WTC11 (cell line): ENCODE results near the gene LRSAM1. TPM values are rescaled to one million over a fixed set of nuclear protein-coding genes. Genes with fewer than 3 reads are reported as not detected.
A peak's percentile ranks its signal among the peaks of the same experiment; 100 is the strongest.

Source experiments
- ATAC-seq: fragments of 200-7000 bp; cut with Tn5 transposase; 2 replicates; pipeline ENCODE4 v1.10.0; 2021; ENCODE audit warnings: mild to moderate bottlenecking, moderate library complexity
- CTCF ChIA-PET: fragments of 300-600 bp; sonication (Branson Sonifier 250); formaldehyde crosslinking; loops from one replicate; lab custom pipeline; 2021; ENCODE audit warnings: antibody characterized with exemption; lab: Charles Lee
- POLR2A ChIA-PET: fragments of 350-600 bp; sonication (Branson Sonifier 250); formaldehyde crosslinking; loops from one replicate; lab custom pipeline; 2021; ENCODE audit warnings: antibody characterized with exemption; lab: Charles Lee
- DNase-seq: peaks from one replicate; pipeline ENCODE4 v3.0.0; 2021; ENCODE audit warnings: low spot score
- H3K27ac Mint-ChIP-seq: 2 replicates; pipeline ENCODE4 v1.8.0; 2021; ENCODE audit warnings: mixed read lengths
- H3K27me3 Mint-ChIP-seq: 2 replicates; pipeline ENCODE4 v1.8.0; 2021; ENCODE audit warnings: low read depth, mild to moderate bottlenecking, moderate library complexity, mixed read lengths
- H3K36me3 Mint-ChIP-seq: 2 replicates; pipeline ENCODE4 v1.8.0; 2021; ENCODE audit warnings: mixed read lengths
- H3K4me1 Mint-ChIP-seq: 2 replicates; pipeline ENCODE4 v1.8.0; 2022; ENCODE audit warnings: mixed read lengths
- H3K4me3 Mint-ChIP-seq: 2 replicates; pipeline ENCODE4 v1.8.0; 2021; ENCODE audit warnings: mild to moderate bottlenecking, moderate library complexity, mixed read lengths
- H3K9me3 Mint-ChIP-seq: 2 replicates; pipeline ENCODE4 v1.8.0; 2021; ENCODE audit warnings: mixed read lengths
- ELF4 ChIP-seq: sonication (generic); formaldehyde crosslinking; IDR thresholded peaks from 2 replicates; pipeline ENCODE4 v1.8.1; 2022; ENCODE audit warnings: low read depth, mild to moderate bottlenecking, moderate library complexity, missing genetic modification reagents
- FOXJ3 ChIP-seq: sonication (generic); formaldehyde crosslinking; IDR thresholded peaks from 2 replicates; pipeline ENCODE4 v1.9.0; 2021; ENCODE audit warnings: missing genetic modification reagents, mild to moderate bottlenecking, borderline replicate concordance
- FOXP1 ChIP-seq: sonication (generic); formaldehyde crosslinking; IDR thresholded peaks from 2 replicates; pipeline ENCODE4 v1.8.0; 2022; ENCODE audit warnings: missing genetic modification reagents, mild to moderate bottlenecking, moderate library complexity, borderline replicate concordance
- GABPB1 ChIP-seq: sonication (generic); formaldehyde crosslinking; IDR thresholded peaks from 2 replicates; pipeline ENCODE4 v1.8.1; 2023; ENCODE audit warnings: mild to moderate bottlenecking, missing genetic modification reagents
- MLX ChIP-seq: sonication (generic); formaldehyde crosslinking; IDR thresholded peaks from 2 replicates; pipeline ENCODE4 v1.8.1; 2023; ENCODE audit warnings: mild to moderate bottlenecking, missing genetic modification reagents, moderate library complexity
- NR2C2 ChIP-seq: sonication (generic); formaldehyde crosslinking; IDR thresholded peaks from 2 replicates; pipeline ENCODE4 v1.8.0; 2022; ENCODE audit warnings: mild to moderate bottlenecking, missing genetic modification reagents
- PRRX2 ChIP-seq: fragments of 250-450 bp; sonication (Bioruptor Pico); IDR thresholded peaks from 2 replicates; pipeline ENCODE4 v1.8.0; 2021; ENCODE audit warnings: mild to moderate bottlenecking
- SOX15 ChIP-seq: fragments of 250-450 bp; sonication (Bioruptor Pico); IDR thresholded peaks from 2 replicates; pipeline ENCODE4 v1.9.0; 2021; ENCODE audit warnings: mild to moderate bottlenecking
- TEAD1 ChIP-seq: sonication (generic); formaldehyde crosslinking; IDR thresholded peaks from 2 replicates; pipeline ENCODE4 v1.8.0; 2022; ENCODE audit warnings: mild to moderate bottlenecking, missing genetic modification reagents
- ZNF138 ChIP-seq: sonication (generic); formaldehyde crosslinking; conservative IDR thresholded peaks from 2 replicates; pipeline ENCODE4 v1.8.1; 2022; ENCODE audit warnings: mild to moderate bottlenecking, moderate library complexity, missing genetic modification reagents
- ZNF281 ChIP-seq: sonication (generic); formaldehyde crosslinking; IDR thresholded peaks from 2 replicates; pipeline ENCODE4 v1.8.0; 2023; ENCODE audit warnings: mild to moderate bottlenecking, missing genetic modification reagents
- ZNF416 ChIP-seq: fragments of 250-450 bp; sonication (Bioruptor Pico); IDR thresholded peaks from 2 replicates; pipeline ENCODE4 v1.9.0; 2021; ENCODE audit warnings: mild to moderate bottlenecking, inconsistent platforms
- ZNF423 ChIP-seq: fragments of 250-450 bp; sonication (Bioruptor Pico); IDR thresholded peaks from 2 replicates; pipeline ENCODE4 v2.1.2; 2022; ENCODE audit warnings: mild to moderate bottlenecking, moderate library complexity
- ZNF512 ChIP-seq: sonication (generic); formaldehyde crosslinking; IDR thresholded peaks from 2 replicates; pipeline ENCODE4 v1.8.1; 2022; ENCODE audit warnings: missing genetic modification reagents, borderline replicate concordance
- ZNF671 ChIP-seq: fragments of 250-450 bp; sonication (Bioruptor Pico); IDR thresholded peaks from 2 replicates; pipeline ENCODE4 v1.8.0; 2021; ENCODE audit warnings: mild to moderate bottlenecking
- total RNA-seq: library from RNA; stranded (reverse); gene quantifications from 3 replicates; pipeline ENCODE4 v1.2.3, GENCODE V29; 2021

The LRSAM1 gene
- total RNA-seq, 1 experiment from 2014 or later, result 32.4 TPM

DNA sequence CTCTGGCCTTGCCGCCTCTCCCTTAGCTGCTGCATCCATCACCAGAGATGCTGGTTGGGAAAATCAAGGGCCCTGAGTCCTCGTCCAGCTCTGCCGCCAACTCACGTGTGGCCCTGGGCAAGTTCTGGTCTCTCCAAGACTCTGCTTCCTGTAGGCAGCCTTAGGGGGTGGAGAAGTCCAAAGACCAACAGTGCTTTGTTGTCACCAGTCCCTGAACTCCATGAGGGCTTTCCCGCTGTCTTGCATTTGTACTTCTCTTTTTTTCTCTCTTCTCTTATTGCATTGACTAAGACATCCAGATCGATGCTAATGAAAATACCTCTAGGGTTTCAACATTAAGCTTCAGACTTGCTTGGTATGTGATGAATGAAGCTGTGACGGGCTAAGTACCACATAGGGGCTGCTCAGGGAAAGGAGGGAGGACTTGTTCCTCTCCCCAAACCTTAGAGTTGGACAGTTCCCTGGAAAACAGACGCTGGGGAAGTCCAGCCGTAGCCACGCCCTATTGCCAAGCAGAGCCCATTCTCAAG lies 97.1 kb downstream of the LRSAM1 start:
- peaks cover 19% of the 10 kb centered on the region for H3K4me1 Mint-ChIP-seq
- no peaks in the 10 kb centered on the region for H3K9me3 Mint-ChIP-seq
- H3K27me3 Mint-ChIP-seq, result peaks cover 2% of the 10 kb centered on the region; the same call in 1 of the 2 replicates
- POLR2A ChIA-PET, result interaction anchor here (0.6 to 0.9 kb wide), 2 partner anchors 25 to 391 kb away, joined by 3 read pairs; no protein-coding TSS in a partner anchor
- no peak overlapping the region for H3K27ac Mint-ChIP-seq
- no peak for TF ChIP-seq TEAD1
- ATAC-seq, result no peak
- CTCF ChIA-PET, result interaction anchor here (2.1 kb wide), 1 partner anchor 23 kb away, joined by 6 read pairs; no protein-coding TSS in a partner anchor
- H3K4me3 Mint-ChIP-seq, result no peak overlapping the region
- no peaks in the 10 kb centered on the region for H3K36me3 Mint-ChIP-seq
- no peak for DNase-seq

DNA sequence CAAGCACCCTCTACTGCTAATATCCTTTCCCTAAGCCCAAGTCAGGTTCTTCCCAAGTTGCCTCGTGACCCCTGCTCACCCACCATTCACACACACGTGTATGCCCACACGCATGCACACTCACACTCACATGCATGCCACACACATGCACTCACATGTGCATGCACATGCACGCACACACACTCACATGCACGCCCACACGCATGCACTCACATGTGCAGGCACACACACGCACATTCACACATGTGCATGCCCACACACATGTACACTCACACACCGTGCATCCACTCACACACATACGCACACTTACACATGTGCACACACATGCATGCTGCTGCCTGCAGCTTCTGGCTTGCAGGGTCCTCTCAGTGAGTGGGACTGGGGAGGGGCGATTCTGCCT lies 97.9 kb downstream of the LRSAM1 start:
- POLR2A ChIA-PET, result no interaction called here
- peaks cover 19% of the 10 kb centered on the region for H3K4me1 Mint-ChIP-seq
- DNase-seq, result no peak
- TF ChIP-seq FOXJ3 (CRISPR knock-in tag), result no peak
- no peak for TF ChIP-seq NR2C2 (CRISPR knock-in tag)
- no peak for TF ChIP-seq SOX15
- no peak for TF ChIP-seq ZNF416 (CRISPR knock-in tag)
- no peak for TF ChIP-seq FOXP1 (CRISPR knock-in tag)
- no peak for TF ChIP-seq ZNF512 (CRISPR knock-in tag)
- no peak for TF ChIP-seq ZNF138 (CRISPR knock-in tag)
- TF ChIP-seq ZNF671 (CRISPR knock-in tag), result no peak
- no peak for TF ChIP-seq ELF4
- no peak overlapping the region for H3K4me3 Mint-ChIP-seq
- H3K9me3 Mint-ChIP-seq, result no peaks in the 10 kb centered on the region
- CTCF ChIA-PET, result interaction anchor here (2.1 kb wide), 1 partner anchor 23 kb away, joined by 6 read pairs; no protein-coding TSS in a partner anchor
- ATAC-seq, result no peak
- peaks cover 2% of the 10 kb centered on the region; the same call in 1 of the 2 replicates for H3K27me3 Mint-ChIP-seq
- H3K27ac Mint-ChIP-seq, result peak overlapping the region; percentile 2
- H3K36me3 Mint-ChIP-seq, result no peaks in the 10 kb centered on the region

DNA sequence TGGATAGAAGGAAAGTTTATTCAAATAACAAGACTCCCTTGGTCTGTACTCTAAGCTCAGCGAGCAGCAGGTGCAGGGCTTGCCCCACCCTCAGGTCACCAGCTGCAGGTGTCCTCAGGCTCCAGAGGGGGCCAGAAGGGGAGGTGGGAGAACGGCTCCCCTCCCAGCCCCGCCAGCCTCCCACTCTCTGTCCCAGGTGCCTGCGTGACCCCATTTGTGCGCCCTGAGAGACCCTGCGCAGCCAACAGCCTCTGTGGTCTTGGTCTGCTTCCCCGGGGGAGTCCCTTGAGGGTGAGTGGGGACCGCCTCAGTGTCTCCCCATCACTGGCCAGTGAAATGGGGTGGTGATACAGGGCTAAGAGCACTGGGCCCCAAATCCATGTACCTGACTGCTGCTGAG lies 98.4 kb downstream of the LRSAM1 start:
- peaks cover 19% of the 10 kb centered on the region for H3K4me1 Mint-ChIP-seq
- no peaks in the 10 kb centered on the region for H3K9me3 Mint-ChIP-seq
- H3K27ac Mint-ChIP-seq, result no peak overlapping the region
- H3K36me3 Mint-ChIP-seq, result no peaks in the 10 kb centered on the region
- H3K4me3 Mint-ChIP-seq, result no peak overlapping the region
- TF ChIP-seq FOXJ3 (CRISPR knock-in tag), result no peak
- TF ChIP-seq PRRX2, result no peak
- TF ChIP-seq GABPB1, result no peak
- no peak for TF ChIP-seq SOX15
- no peak for TF ChIP-seq ZNF281 (CRISPR knock-in tag)
- TF ChIP-seq MLX (CRISPR knock-in tag), result no peak
- TF ChIP-seq ZNF423 (CRISPR knock-in tag), result no peak
- ATAC-seq, result no peak
- ChIA-PET CTCF (interaction anchor here (0.9 to 2.1 kb wide), 2 partner anchors 24 to 185 kb away, joined by 3 to 6 read pairs; partner anchors contain the start of gene TOR2A), POLR2A (no interaction called here)
- no peak for DNase-seq
- peaks cover 2% of the 10 kb centered on the region; the same call in 1 of the 2 replicates for H3K27me3 Mint-ChIP-seq
